Posterior cingulate gyrus (tissue), 11 donors: Measurements from ENCODE around the gene MBP.
A peak's percentile ranks its signal among the peaks of the same experiment; 100 is the strongest.

Experiments
- DNase-seq, 10 donors: peaks; one replicate each; pipeline versions ENCODE4 v3.0.0 to v3.0.0-alpha.2; 2020 to 2021; ENCODE audit warnings: mixed read lengths in 3 of 10
- intact Hi-C: fragments of 100-400 bp; cut with DNase I; formaldehyde crosslinking; loops from one replicate; pipeline ENCODE4 v1.15.1; 2023

Gene MBP

GRCh38 chr18:77070627-77071026, 62.0 kb downstream of the MBP start:
- DNase-seq: peak in 1 of 10 donors; percentile 59
- intact Hi-C loops: no loop called here

- DNase-seq: peak in 1 of 10 donors; percentile 39
- intact Hi-C loops: loop anchor here (2.0 to 10.0 kb wide), 3 partner anchors 143 to 582 kb away; no protein-coding TSS in a partner anchor
Measured at GRCh38 chr18:77069931-77070330, 62.7 kb downstream of the MBP start.

- DNase-seq: no peak
- intact Hi-C loops: loop anchor here (2.0 to 10.0 kb wide), 3 partner anchors 143 to 583 kb away; no protein-coding TSS in a partner anchor
Measured at GRCh38 chr18:77069482-77069881, 63.1 kb downstream of the MBP start.

- intact Hi-C loops: loop anchor here (2.0 to 10.0 kb wide), 3 partner anchors 144 to 584 kb away; no protein-coding TSS in a partner anchor
- DNase-seq: peak in 1 of 10 donors; percentile 35
Measured at GRCh38 chr18:77068321-77069312, 64.0 kb downstream of the MBP start.

GRCh38 chr18:77067291-77068061, 65.1 kb downstream of the MBP start:
- DNase-seq: peak in 4 of 10 donors; percentile 62 to 94 (median 82)
- intact Hi-C loops: loop anchor here (2.0 to 10.0 kb wide), 3 partner anchors 145 to 585 kb away; no protein-coding TSS in a partner anchor

- peak in 1 of 10 donors; percentile 50 for DNase-seq
- intact Hi-C loops: loop anchor here (5.0 to 10.0 kb wide), 2 partner anchors 262 to 586 kb away; no protein-coding TSS in a partner anchor
Measured at GRCh38 chr18:77066689-77067088, 65.9 kb downstream of the MBP start.

GRCh38 chr18:77066101-77066500, 66.5 kb downstream of the MBP start:
- intact Hi-C loops: loop anchor here (5.0 to 10.0 kb wide), 2 partner anchors 261 to 586 kb away; no protein-coding TSS in a partner anchor
- DNase-seq: no peak

GRCh38 chr18:77065221-77065981, 67.2 kb downstream of the MBP start:
- peak in 3 of 10 donors; percentile 64 to 89 (median 70) for DNase-seq
- intact Hi-C loops: loop anchor here (5.0 to 10.0 kb wide), 2 partner anchors 261 to 587 kb away; no protein-coding TSS in a partner anchor

- no peak for DNase-seq
- intact Hi-C loops: loop anchor here (10.0 kb wide), 1 partner anchor 258 kb away; no protein-coding TSS in a partner anchor
Measured at GRCh38 chr18:77063260-77063659, 69.3 kb downstream of the MBP start.

- no peak for DNase-seq
- intact Hi-C loops: loop anchor here (1.0 to 10.0 kb wide), 2 partner anchors 140 to 258 kb away; no protein-coding TSS in a partner anchor
Measured at GRCh38 chr18:77062518-77063003, 70.0 kb downstream of the MBP start.

GRCh38 chr18:77061946-77062517, 70.6 kb downstream of the MBP start:
- intact Hi-C loops: loop anchor here (1.0 to 10.0 kb wide), 2 partner anchors 140 to 257 kb away; no protein-coding TSS in a partner anchor
- DNase-seq: peak in 4 of 10 donors; percentile 52 to 92 (median 71)

- intact Hi-C loops: loop anchor here (10.0 kb wide), 1 partner anchor 257 kb away; no protein-coding TSS in a partner anchor
- no peak for DNase-seq
Measured at GRCh38 chr18:77061281-77061945, 71.2 kb downstream of the MBP start.

- intact Hi-C loops: loop anchor here (10.0 kb wide), 1 partner anchor 255 kb away; no protein-coding TSS in a partner anchor
- DNase-seq: no peak
Measured at GRCh38 chr18:77060151-77060550, 72.4 kb downstream of the MBP start.

- peak in 1 of 10 donors; percentile 47 for DNase-seq
- intact Hi-C loops: no loop called here
Measured at GRCh38 chr18:77059294-77059916, 73.2 kb downstream of the MBP start.

- intact Hi-C loops: no loop called here
- DNase-seq: peak in 5 of 10 donors; percentile 38 to 89 (median 52)
Measured at GRCh38 chr18:77058290-77058835, 74.2 kb downstream of the MBP start.

GRCh38 chr18:77057006-77057395, 75.6 kb downstream of the MBP start:
- intact Hi-C loops: no loop called here
- peak in 3 of 10 donors; percentile 52 to 93 (median 85) for DNase-seq

- intact Hi-C loops: no loop called here
Measured at GRCh38 chr18:77056344-77057005, 76.1 kb downstream of the MBP start.

More at GRCh38 chr18:77056344-77057005, 76.1 kb downstream of the MBP start:
- DNase-seq: peak in 1 of 10 donors; percentile 77
